SKM-1 treated with dmso at 0.1 percent for 144 hours (cell line): ENCODE results near the gene PROCA1.

Experiments used
- DNase-seq: peaks from one replicate; lab custom pipeline; 2025; ENCODE audit not compliant: unreplicated experiment; lab: John Stamatoyannopoulos, UW

The PROCA1 gene

GRCh38 chr17:28711723-28712031 lies at the start of gene PROCA1:
TSS of gene PROCA1 (minus strand) at chr17:28711888. CDS start at chr17:28711660, 228 bp downstream.
- no peak for DNase-seq

GRCh38 chr17:28760601-28761562 lies 49.2 kb upstream of the PROCA1 start:
- peak; percentile 86 for DNase-seq

GRCh38 chr17:28759256-28759865 lies 47.7 kb upstream of the PROCA1 start:
- no peak for DNase-seq

- DNase-seq, result no peak
Measured at GRCh38 chr17:28758411-28759121, 46.9 kb upstream of the PROCA1 start.

GRCh38 chr17:28756049-28756804 lies 44.5 kb upstream of the PROCA1 start:
- no peak for DNase-seq

- DNase-seq, result no peak
Measured at GRCh38 chr17:28755486-28755885, 43.8 kb upstream of the PROCA1 start.

- no peak for DNase-seq
Measured at GRCh38 chr17:28751600-28752366, 40.1 kb upstream of the PROCA1 start.

GRCh38 chr17:28750178-28751047 lies 38.7 kb upstream of the PROCA1 start:
- peak; percentile 80 for DNase-seq

- no peak for DNase-seq
Measured at GRCh38 chr17:28749516-28750177, 38.0 kb upstream of the PROCA1 start.

- DNase-seq, result no peak
Measured at GRCh38 chr17:28748852-28749515, 37.3 kb upstream of the PROCA1 start.

GRCh38 chr17:28747801-28748750 lies 36.4 kb upstream of the PROCA1 start:
- no peak for DNase-seq

- no peak for DNase-seq
Measured at GRCh38 chr17:28747051-28747691, 35.5 kb upstream of the PROCA1 start.

- no peak for DNase-seq
Measured at GRCh38 chr17:28746611-28747050, 34.9 kb upstream of the PROCA1 start.

- no peak for DNase-seq
Measured at GRCh38 chr17:28745786-28746411, 34.2 kb upstream of the PROCA1 start.

GRCh38 chr17:28744972-28745785 lies 33.5 kb upstream of the PROCA1 start:
- no peak for DNase-seq
